Neural cell (in vitro differentiated cells): ENCODE data around the gene JAKMIP3.

Source experiments
- POLR2AphosphoS5 ChIP-seq: IDR thresholded peaks from 2 replicates; pipeline ENCODE4 v1.6.1; 2012
- SMC3 ChIP-seq: fragments of 450-650 bp; conservative IDR thresholded peaks from 2 replicates; pipeline ENCODE4 v1.6.1; 2014; ENCODE audit warnings: antibody characterized with exemption, mild to moderate bottlenecking, moderate library complexity; ENCODE audit not compliant: poor library complexity

DNA sequence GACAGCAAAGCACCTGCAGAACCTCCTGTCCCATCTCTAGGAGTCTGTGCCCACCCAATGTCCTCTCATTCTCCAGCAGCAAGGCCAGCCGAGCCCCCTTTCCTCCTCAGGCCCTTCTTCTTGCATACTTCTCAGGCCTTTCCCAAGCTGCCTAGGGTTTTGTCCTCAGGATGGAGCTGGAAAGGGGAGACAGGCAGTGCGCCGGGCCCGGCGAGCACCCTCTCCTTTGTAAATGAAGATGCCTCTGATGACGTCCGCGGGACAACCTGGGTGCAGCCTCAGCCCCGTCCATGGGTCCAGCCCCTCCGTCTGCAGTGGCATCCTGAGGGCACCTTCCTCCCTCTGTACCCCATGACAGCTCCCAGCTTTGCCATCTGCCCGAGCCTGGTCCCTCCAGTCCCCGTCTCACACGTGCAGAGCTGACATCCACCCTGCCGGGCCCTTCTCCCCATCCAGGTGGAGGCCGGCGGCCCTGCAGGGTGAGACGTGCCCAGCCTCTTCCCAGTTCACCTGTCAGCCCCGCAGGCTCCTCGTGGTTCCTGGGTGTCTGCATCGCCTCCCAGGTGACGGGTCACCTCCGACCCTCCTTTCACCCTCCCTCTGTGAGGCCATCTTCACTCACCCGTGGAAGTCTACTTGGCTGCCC lies 36.4 kb downstream of the JAKMIP3 start:
- TF ChIP-seq POLR2AphosphoS5 (no peak), SMC3 (no peak)
